ENCODE measurements around the gene ANKIB1.

The ANKIB1 gene

DNA sequence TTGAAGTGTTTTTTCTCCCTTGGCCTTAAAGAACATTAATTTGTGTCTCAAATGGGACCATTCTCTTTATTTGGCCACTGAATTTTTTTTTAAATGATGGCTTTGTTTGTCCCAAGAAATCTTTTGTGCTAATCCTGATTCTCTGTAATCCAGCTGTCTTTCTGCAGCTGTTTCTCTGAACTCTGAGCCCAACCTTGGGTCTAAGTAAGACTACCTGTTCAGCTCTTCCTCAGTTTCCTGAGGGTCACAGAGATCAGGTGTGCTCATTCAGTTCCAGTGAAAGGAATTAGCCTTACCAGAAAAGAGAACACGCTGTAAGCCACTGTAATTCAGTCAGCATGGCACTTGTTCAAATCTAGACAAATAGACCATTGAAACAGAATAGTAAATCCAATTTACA is 94.2 kb downstream of the ANKIB1 start:
- Histone ChIP-seq H4K20me1 (ENCODE audit: insufficient read depth, low read length) (no peaks in the 10 kb centered on the region), H3K9me3 (ENCODE audit: insufficient read depth, low read length, severe bottlenecking) (peaks cover 6% of the 10 kb centered on the region), H3K4me3 (ENCODE audit: low read depth in 1 of 2, low read length in 2 of 2) (no peak overlapping the region), H3K27me3 (ENCODE audit: insufficient read depth, low read length, poor library complexity) (no peaks in the 10 kb centered on the region), H3K79me2 (ENCODE audit: insufficient read depth, low read length) (no peaks in the 10 kb centered on the region), H3K4me2 (ENCODE audit: insufficient read depth, low read length) (no peak overlapping the region), H3K36me3 (ENCODE audit: insufficient read depth, low read length) (peaks cover 15% of the 10 kb centered on the region; the same call in 1 of the 2 replicates), H3K27ac (ENCODE audit: low read length) (no peak overlapping the region), H2AFZ (ENCODE audit: low read depth, low read length) (no peak overlapping the region), H3K4me1 (ENCODE audit: insufficient read depth, low read length) (no peaks in the 10 kb centered on the region), H3K9ac (ENCODE audit: low read depth, low read length) (no peak overlapping the region)
- ATAC-seq (ENCODE audit: insufficient read depth, low read depth) (no peak), DNase-seq (no peak)
- TF ChIP-seq, protein P1, sequence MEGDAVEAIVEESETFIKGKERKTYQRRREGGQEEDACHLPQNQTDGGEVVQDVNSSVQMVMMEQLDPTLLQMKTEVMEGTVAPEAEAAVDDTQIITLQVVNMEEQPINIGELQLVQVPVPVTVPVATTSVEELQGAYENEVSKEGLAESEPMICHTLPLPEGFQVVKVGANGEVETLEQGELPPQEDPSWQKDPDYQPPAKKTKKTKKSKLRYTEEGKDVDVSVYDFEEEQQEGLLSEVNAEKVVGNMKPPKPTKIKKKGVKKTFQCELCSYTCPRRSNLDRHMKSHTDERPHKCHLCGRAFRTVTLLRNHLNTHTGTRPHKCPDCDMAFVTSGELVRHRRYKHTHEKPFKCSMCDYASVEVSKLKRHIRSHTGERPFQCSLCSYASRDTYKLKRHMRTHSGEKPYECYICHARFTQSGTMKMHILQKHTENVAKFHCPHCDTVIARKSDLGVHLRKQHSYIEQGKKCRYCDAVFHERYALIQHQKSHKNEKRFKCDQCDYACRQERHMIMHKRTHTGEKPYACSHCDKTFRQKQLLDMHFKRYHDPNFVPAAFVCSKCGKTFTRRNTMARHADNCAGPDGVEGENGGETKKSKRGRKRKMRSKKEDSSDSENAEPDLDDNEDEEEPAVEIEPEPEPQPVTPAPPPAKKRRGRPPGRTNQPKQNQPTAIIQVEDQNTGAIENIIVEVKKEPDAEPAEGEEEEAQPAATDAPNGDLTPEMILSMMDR (IDR thresholded peaks at IDR 0.05; ENCODE audit: borderline replicate concordance, extremely low read depth, low read length, poor library complexity, severe bottlenecking): no peak
- TF ChIP-seq EZH2 (IDR thresholded peaks at IDR 0.05; ENCODE audit: borderline replicate concordance, low read depth, low read length, severe bottlenecking): no peak

DNA sequence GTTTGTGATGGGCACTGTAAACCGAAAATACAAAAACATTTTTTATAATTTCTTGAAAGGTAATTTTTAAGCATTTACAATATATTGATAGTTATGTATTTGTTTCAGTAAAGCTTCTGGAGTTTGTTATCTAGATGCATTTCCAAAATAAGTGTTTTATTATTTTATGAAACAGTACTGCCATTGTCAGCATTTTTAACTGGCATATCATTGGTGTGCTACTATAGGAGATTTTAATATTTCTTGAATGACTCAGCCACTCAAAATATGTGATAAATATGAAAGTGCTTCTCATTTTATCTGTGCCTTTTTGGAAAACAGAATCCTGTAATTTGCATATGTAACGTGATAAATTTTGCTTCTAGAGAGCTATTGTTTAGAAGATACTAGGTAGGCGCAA is 97.9 kb downstream of the ANKIB1 start:
- Histone ChIP-seq H3K4me2 (ENCODE audit: insufficient read depth, low read length) (no peak overlapping the region), H3K4me1 (ENCODE audit: insufficient read depth, low read length) (no peaks in the 10 kb centered on the region), H2AFZ (ENCODE audit: low read depth, low read length) (no peak overlapping the region), H3K4me3 (ENCODE audit: low read depth in 1 of 2, low read length in 2 of 2) (no peak overlapping the region), H4K20me1 (ENCODE audit: insufficient read depth, low read length) (no peaks in the 10 kb centered on the region), H3K27me3 (ENCODE audit: insufficient read depth, low read length, poor library complexity) (no peaks in the 10 kb centered on the region), H3K36me3 (ENCODE audit: insufficient read depth, low read length) (peaks cover 45% of the 10 kb centered on the region), H3K9me3 (ENCODE audit: insufficient read depth, low read length, severe bottlenecking) (no peaks in the 10 kb centered on the region), H3K27ac (ENCODE audit: low read length) (no peak overlapping the region), H3K9ac (ENCODE audit: low read depth, low read length) (no peak overlapping the region), H3K79me2 (ENCODE audit: insufficient read depth, low read length) (no peaks in the 10 kb centered on the region)
- ATAC-seq (ENCODE audit: insufficient read depth, low read depth) (no peak), DNase-seq (no peak)
- no peak for TF ChIP-seq EZH2 (IDR thresholded peaks at IDR 0.05; ENCODE audit: borderline replicate concordance, low read depth, low read length, severe bottlenecking)
- TF ChIP-seq, protein P1 (IDR thresholded peaks at IDR 0.05; ENCODE audit: borderline replicate concordance, extremely low read depth, low read length, poor library complexity, severe bottlenecking): no peak

DNA sequence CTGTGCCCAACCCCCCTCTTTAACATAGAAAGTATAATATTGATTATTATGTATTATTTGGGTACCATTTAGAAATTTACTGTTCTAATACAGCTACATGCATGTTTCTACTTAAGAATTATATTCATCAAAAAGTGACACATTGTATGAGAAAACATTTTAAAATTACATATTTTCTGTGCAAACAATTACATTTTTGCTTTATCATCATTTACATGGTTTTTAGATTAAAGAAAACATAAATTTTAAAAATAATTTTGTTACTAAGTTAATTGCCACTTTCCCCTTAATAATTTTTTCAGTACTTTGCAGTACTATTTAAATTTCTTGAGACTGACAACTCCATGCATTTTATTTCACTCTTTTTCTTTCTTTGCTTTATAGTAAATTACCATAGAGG is 106.2 kb downstream of the ANKIB1 start:
- ATAC-seq (ENCODE audit: insufficient read depth, low read depth) (no peak), DNase-seq (no peak)
- Histone ChIP-seq H3K4me3 (ENCODE audit: low read depth in 1 of 2, low read length in 2 of 2) (no peak overlapping the region), H2AFZ (ENCODE audit: low read depth, low read length) (no peak overlapping the region), H3K9me3 (ENCODE audit: insufficient read depth, low read length, severe bottlenecking) (no peaks in the 10 kb centered on the region), H3K36me3 (ENCODE audit: insufficient read depth, low read length) (peaks cover 61% of the 10 kb centered on the region), H3K4me1 (ENCODE audit: insufficient read depth, low read length) (no peaks in the 10 kb centered on the region), H3K79me2 (ENCODE audit: insufficient read depth, low read length) (no peaks in the 10 kb centered on the region), H3K27me3 (ENCODE audit: insufficient read depth, low read length, poor library complexity) (no peaks in the 10 kb centered on the region), H3K27ac (ENCODE audit: low read length) (no peak overlapping the region), H4K20me1 (ENCODE audit: insufficient read depth, low read length) (no peaks in the 10 kb centered on the region), H3K9ac (ENCODE audit: low read depth, low read length) (no peak overlapping the region), H3K4me2 (ENCODE audit: insufficient read depth, low read length) (no peak overlapping the region)
- TF ChIP-seq, protein P1 (IDR thresholded peaks at IDR 0.05; ENCODE audit: borderline replicate concordance, extremely low read depth, low read length, poor library complexity, severe bottlenecking): no peak
- TF ChIP-seq EZH2 (IDR thresholded peaks at IDR 0.05; ENCODE audit: borderline replicate concordance, low read depth, low read length, severe bottlenecking): no peak

DNA sequence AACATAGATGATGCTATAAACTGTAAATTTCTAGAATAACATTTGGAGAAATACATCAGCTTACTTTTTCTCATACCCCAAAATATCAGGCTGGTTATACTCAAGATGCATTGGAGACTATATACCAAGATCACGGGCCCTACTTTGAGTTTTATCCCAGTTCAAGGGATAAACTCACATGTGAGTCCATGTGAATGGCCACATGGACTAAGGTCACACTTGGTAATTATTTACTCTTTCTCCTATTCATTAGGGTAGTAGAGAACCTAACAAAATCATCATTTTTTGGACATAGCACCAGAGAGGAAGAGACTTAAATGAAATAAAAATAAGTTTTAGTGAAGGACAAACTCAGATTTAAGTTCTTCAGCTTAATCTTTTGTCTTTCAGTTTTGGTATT is 108.4 kb downstream of the ANKIB1 start:
- no peak for TF ChIP-seq EZH2 (IDR thresholded peaks at IDR 0.05; ENCODE audit: borderline replicate concordance, low read depth, low read length, severe bottlenecking)
- TF ChIP-seq, protein P1 (IDR thresholded peaks at IDR 0.05; ENCODE audit: borderline replicate concordance, extremely low read depth, low read length, poor library complexity, severe bottlenecking): no peak
- no peaks in the 10 kb centered on the region for H4K20me1 ChIP-seq (ENCODE audit: insufficient read depth, low read length)
- no peak for ATAC-seq (ENCODE audit: insufficient read depth, low read depth)
- H3K27ac ChIP-seq (ENCODE audit: low read length): no peak overlapping the region
- DNase-seq: no peak
- no peaks in the 10 kb centered on the region for H3K4me1 ChIP-seq (ENCODE audit: insufficient read depth, low read length)
- H3K36me3 ChIP-seq (ENCODE audit: insufficient read depth, low read length): peaks cover 47% of the 10 kb centered on the region
- no peak overlapping the region for H2AFZ ChIP-seq (ENCODE audit: low read depth, low read length)
- H3K9me3 ChIP-seq (ENCODE audit: insufficient read depth, low read length, severe bottlenecking): no peaks in the 10 kb centered on the region
- H3K4me2 ChIP-seq (ENCODE audit: insufficient read depth, low read length): no peak overlapping the region
- H3K27me3 ChIP-seq (ENCODE audit: insufficient read depth, low read length, poor library complexity): no peaks in the 10 kb centered on the region
- H3K79me2 ChIP-seq (ENCODE audit: insufficient read depth, low read length): no peaks in the 10 kb centered on the region
- no peak overlapping the region for H3K9ac ChIP-seq (ENCODE audit: low read depth, low read length)
- H3K4me3 ChIP-seq (ENCODE audit: low read depth in 1 of 2, low read length in 2 of 2): no peak overlapping the region
